HG03103 (cell line): ENCODE results near the gene ELFN1.

Experiments
- ATAC-seq: cut with Tn5 transposase; IDR thresholded peaks from one replicate; pipeline ENCODE4 v1.9.1; 2021; ENCODE audit warnings: low read depth; ENCODE audit not compliant: unreplicated experiment

The ELFN1 gene

GRCh38 chr7:1769286-1770200 lies 99.5 kb downstream of the ELFN1 start:
- no peak for ATAC-seq

- ATAC-seq = no peak
Measured at GRCh38 chr7:1770331-1770730, 100.3 kb downstream of the ELFN1 start.

- no peak for ATAC-seq
Measured at GRCh38 chr7:1775389-1775788, 105.3 kb downstream of the ELFN1 start.

GRCh38 chr7:1777122-1777521 lies 107.0 kb downstream of the ELFN1 start:
- ATAC-seq = no peak

GRCh38 chr7:1779445-1779844 lies 109.4 kb downstream of the ELFN1 start:
- no peak for ATAC-seq

GRCh38 chr7:1781369-1781768 lies 111.3 kb downstream of the ELFN1 start:
- ATAC-seq = no peak

- no peak for ATAC-seq
Measured at GRCh38 chr7:1785839-1786238, 115.8 kb downstream of the ELFN1 start.

GRCh38 chr7:1787241-1787640 lies 117.2 kb downstream of the ELFN1 start:
- no peak for ATAC-seq

GRCh38 chr7:1787681-1788235 lies 117.7 kb downstream of the ELFN1 start:
- ATAC-seq = no peak

GRCh38 chr7:1794888-1795542 lies 124.9 kb downstream of the ELFN1 start:
- no peak for ATAC-seq
